GM12892 (cell line): Measurements from ENCODE around the gene SLC2A4.

Experiments used
- POLR2A ChIP-seq: IDR thresholded peaks from 2 replicates; pipeline ENCODE4 v1.6.1; 2011; ENCODE audit warnings: low read depth, low read length, control low read depth
- POLR2AphosphoS5 ChIP-seq: IDR thresholded peaks from 2 replicates; pipeline ENCODE4 v1.6.1; 2011; ENCODE audit warnings: low read depth, low read length, control low read depth
- TAF1 ChIP-seq: IDR thresholded peaks from 2 replicates; pipeline ENCODE4 v1.6.1; 2011; ENCODE audit warnings: low read depth, mild to moderate bottlenecking, control low read depth, low read length, borderline replicate concordance

GRCh38 chr17:7252176-7253043 lies 29.1 kb upstream of the SLC2A4 start, which contains the start of gene ELP5:
- TF ChIP-seq POLR2A (peak; percentile 83), POLR2AphosphoS5 (peak; percentile 88), TAF1 (peak; percentile 82)
